SK-N-SH (cell line): Measurements from ENCODE around the gene TANC1.

Experiments
- CTCF ChIP-seq: fragments of 200-600 bp; sonication (generic); IDR thresholded peaks from 2 replicates; pipeline ENCODE4 v1.6.1; 2017; ENCODE audit warnings: antibody characterized with exemption, mild to moderate bottlenecking, moderate library complexity
- EP300 ChIP-seq, 2 experiments: IDR thresholded peaks; 2 replicates each; pipeline versions ENCODE4 v1.4.0 to v1.6.1; 2012; ENCODE audit warnings: borderline replicate concordance in 1 of 2, low read depth in 1 of 2, low read length in 1 of 2
- FOXJ3 ChIP-seq: sonication (generic); formaldehyde crosslinking; IDR thresholded peaks from 2 replicates; pipeline ENCODE4 v1.5.1; 2020; ENCODE audit warnings: mild to moderate bottlenecking, missing genetic modification reagents
- IRF3 ChIP-seq: fragments of 150-350 bp; IDR thresholded peaks from 2 replicates; pipeline ENCODE4 v1.6.1; 2016; ENCODE audit warnings: mild to moderate bottlenecking, low read depth, low read length
- MAX ChIP-seq: IDR thresholded peaks from 2 replicates; pipeline ENCODE4 v1.4.0; 2012; ENCODE audit warnings: low read depth
- MXI1 ChIP-seq: IDR thresholded peaks from 2 replicates; pipeline ENCODE4 v1.6.1; 2012; ENCODE audit warnings: mild to moderate bottlenecking, low read depth, low read length, improper control_type of control experiment
- POLR2AphosphoS5 ChIP-seq: IDR thresholded peaks from 2 replicates; pipeline ENCODE4 v1.6.1; 2012; ENCODE audit warnings: low read depth, low read length
- RAD21 ChIP-seq: IDR thresholded peaks from 2 replicates; pipeline ENCODE4 v1.6.1; 2012; ENCODE audit warnings: mild to moderate bottlenecking, low read length
- REST ChIP-seq: IDR thresholded peaks from 2 replicates; pipeline ENCODE4 v1.6.1; 2012; ENCODE audit warnings: mild to moderate bottlenecking, low read depth, low read length, moderate library complexity
- SIN3A ChIP-seq: IDR thresholded peaks from 2 replicates; pipeline ENCODE4 v1.6.1; 2012; ENCODE audit warnings: low read depth, mild to moderate bottlenecking, low read length, moderate library complexity, borderline replicate concordance
- USF2 ChIP-seq: fragments of 150-350 bp; IDR thresholded peaks from 2 replicates; pipeline ENCODE4 v1.6.1; 2017; ENCODE audit warnings: antibody characterized with exemption, low read length, low read depth, borderline replicate concordance

GRCh38 chr2:159032146-159032545 is 63.7 kb downstream of the TANC1 start:
- no peak for TF ChIP-seq MXI1
- TF ChIP-seq USF2 = no peak
- TF ChIP-seq RAD21 = no peak
- TF ChIP-seq CTCF = no peak
- TF ChIP-seq SIN3A = no peak
- TF ChIP-seq EP300 (IDR thresholded peaks at IDR 0.05; ENCODE audit: borderline replicate concordance in 1 of 2, low read depth in 1 of 2, low read length in 1 of 2) = no peak
- no peak for TF ChIP-seq MAX
- no peak for TF ChIP-seq REST
- TF ChIP-seq POLR2AphosphoS5 = no peak
- no peak for TF ChIP-seq FOXJ3 (CRISPR knock-in tag)
- TF ChIP-seq IRF3 = no peak
